HepG2 (cell line): Measurements from ENCODE around the gene PTPRQ. TPM values are rescaled to one million over a fixed set of nuclear protein-coding genes. Genes with fewer than 3 reads are reported as not detected.

ENCODE experiments used
- EED ChIP-seq: sonication (generic); formaldehyde crosslinking; IDR thresholded peaks from 2 replicates; pipeline ENCODE4 v1.5.0; 2020; ENCODE audit warnings: mild to moderate bottlenecking, missing genetic modification reagents
- ZNF589 ChIP-seq: sonication (generic); formaldehyde crosslinking; conservative IDR thresholded peaks from 2 replicates; pipeline ENCODE4 v1.8.0; 2022; ENCODE audit warnings: mild to moderate bottlenecking, moderate library complexity, missing genetic modification reagents
- polyA plus RNA-seq, 8 experiments: library from polyadenylated mRNA; depleted of rRNA in 3 of 8; stranded (reverse) in 7 of 8; unstranded in 1 of 8; fragments of >200 nt; fragmentation: Illumina TruSeq in 4 of 8; extraction: Trizol in 4 of 8; gene quantifications; 2 replicates each; pipeline versions ENCODE4 v1.2.1 to v1.2.3, GENCODE V29; 2011 to 2016; ENCODE audit warnings: low read depth in 4 of 8, missing spikeins in 1 of 8, mixed read lengths in 1 of 8; ENCODE audit not compliant: insufficient read depth in 1 of 8
- total RNA-seq, 5 experiments: library from RNA; depleted of rRNA; stranded (reverse); fragments of >200 nt; fragmentation: Illumina TruSeq; extraction: Trizol; gene quantifications; 2 replicates each; pipeline ENCODE4 v1.2.3, GENCODE V29; 2016; ENCODE audit warnings: low read depth in 1 of 5
- TF ChIP-seq, protein P1 (sequence below): sonication (generic); formaldehyde crosslinking; IDR thresholded peaks from 2 replicates; pipeline ENCODE4 v1.4.0; 2020; ENCODE audit warnings: missing genetic modification reagents, borderline replicate concordance
- TF ChIP-seq, protein P2 (sequence below): sonication (generic); formaldehyde crosslinking; IDR thresholded peaks from 2 replicates; pipeline ENCODE4 v1.8.1; 2023; ENCODE audit warnings: mild to moderate bottlenecking, moderate library complexity, missing genetic modification reagents
- TF ChIP-seq, protein P3 (sequence below): sonication (generic); formaldehyde crosslinking; IDR thresholded peaks from 2 replicates; pipeline ENCODE4 v1.4.0; 2020; ENCODE audit warnings: missing genetic modification reagents, borderline replicate concordance

PTPRQ gene
- total and polyA plus RNA-seq, 2 of the 13 experiments (the other 11 are each of a cell fraction or from before 2014, with no cell fraction given), result not detected

DNA sequence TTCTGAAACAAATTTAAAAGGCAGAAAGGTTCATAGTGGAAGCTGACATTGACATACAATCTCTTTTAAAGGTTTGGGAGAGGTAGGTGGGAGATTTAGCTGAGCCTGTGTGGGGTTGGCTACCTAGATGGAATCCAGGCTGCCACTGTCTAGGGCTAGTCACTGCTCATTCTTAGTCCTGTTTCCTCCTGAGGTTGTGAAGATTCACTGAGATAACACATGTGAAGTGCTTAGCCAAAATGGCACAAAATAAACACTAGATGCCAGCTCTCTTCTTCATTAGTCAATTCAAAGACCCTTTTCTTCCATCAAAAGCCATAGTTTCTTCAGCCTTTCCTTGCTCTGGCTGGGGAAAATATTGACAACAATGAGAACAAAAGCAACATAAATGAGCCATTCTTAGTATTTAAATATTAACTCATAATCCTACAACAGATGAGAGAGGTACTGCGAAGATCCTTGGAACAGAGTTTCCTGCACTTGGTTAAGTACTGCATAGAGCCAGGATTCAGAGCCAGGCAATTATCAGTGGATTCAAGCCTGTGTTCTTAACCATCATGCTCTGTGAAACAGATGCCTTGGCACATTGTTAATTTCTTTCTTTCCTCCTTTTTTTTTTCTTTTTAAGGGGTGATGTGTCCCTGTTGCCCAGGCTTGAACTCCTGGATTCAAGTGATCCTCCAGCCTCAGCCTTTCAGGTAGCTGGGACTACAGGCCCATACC lies 266.9 kb downstream of the PTPRQ start (continued):
- TF ChIP-seq, protein P1, sequence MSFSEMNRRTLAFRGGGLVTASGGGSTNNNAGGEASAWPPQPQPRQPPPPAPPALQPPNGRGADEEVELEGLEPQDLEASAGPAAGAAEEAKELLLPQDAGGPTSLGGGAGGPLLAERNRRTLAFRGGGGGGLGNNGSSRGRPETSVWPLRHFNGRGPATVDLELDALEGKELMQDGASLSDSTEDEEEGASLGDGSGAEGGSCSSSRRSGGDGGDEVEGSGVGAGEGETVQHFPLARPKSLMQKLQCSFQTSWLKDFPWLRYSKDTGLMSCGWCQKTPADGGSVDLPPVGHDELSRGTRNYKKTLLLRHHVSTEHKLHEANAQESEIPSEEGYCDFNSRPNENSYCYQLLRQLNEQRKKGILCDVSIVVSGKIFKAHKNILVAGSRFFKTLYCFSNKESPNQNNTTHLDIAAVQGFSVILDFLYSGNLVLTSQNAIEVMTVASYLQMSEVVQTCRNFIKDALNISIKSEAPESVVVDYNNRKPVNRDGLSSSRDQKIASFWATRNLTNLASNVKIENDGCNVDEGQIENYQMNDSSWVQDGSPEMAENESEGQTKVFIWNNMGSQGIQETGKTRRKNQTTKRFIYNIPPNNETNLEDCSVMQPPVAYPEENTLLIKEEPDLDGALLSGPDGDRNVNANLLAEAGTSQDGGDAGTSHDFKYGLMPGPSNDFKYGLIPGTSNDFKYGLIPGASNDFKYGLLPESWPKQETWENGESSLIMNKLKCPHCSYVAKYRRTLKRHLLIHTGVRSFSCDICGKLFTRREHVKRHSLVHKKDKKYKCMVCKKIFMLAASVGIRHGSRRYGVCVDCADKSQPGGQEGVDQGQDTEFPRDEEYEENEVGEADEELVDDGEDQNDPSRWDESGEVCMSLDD (CRISPR knock-in tag), result no peak
- TF ChIP-seq, protein P2, sequence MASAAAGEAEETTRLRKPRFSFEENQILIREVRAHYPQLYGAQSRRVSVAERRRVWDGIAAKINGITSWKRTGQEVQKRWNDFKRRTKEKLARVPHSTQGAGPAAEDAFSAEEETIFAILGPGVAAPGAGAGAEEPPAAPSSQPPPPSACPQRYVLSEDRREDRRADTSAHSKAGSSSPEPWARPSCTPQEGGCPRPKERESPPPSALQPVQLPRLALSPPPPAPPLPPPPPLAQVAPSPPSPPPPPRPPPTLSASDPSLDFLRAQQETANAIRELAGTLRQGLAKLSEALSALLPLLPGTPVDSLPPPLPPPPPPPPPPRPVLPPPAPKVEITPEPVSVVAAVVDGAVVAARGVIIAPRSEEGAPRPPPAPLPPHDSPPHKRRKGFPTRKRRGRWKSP (CRISPR knock-in tag), result no peak
- no peak for TF ChIP-seq EED (CRISPR knock-in tag)
- TF ChIP-seq ZNF589 (CRISPR knock-in tag), result no peak
- TF ChIP-seq, protein P3, sequence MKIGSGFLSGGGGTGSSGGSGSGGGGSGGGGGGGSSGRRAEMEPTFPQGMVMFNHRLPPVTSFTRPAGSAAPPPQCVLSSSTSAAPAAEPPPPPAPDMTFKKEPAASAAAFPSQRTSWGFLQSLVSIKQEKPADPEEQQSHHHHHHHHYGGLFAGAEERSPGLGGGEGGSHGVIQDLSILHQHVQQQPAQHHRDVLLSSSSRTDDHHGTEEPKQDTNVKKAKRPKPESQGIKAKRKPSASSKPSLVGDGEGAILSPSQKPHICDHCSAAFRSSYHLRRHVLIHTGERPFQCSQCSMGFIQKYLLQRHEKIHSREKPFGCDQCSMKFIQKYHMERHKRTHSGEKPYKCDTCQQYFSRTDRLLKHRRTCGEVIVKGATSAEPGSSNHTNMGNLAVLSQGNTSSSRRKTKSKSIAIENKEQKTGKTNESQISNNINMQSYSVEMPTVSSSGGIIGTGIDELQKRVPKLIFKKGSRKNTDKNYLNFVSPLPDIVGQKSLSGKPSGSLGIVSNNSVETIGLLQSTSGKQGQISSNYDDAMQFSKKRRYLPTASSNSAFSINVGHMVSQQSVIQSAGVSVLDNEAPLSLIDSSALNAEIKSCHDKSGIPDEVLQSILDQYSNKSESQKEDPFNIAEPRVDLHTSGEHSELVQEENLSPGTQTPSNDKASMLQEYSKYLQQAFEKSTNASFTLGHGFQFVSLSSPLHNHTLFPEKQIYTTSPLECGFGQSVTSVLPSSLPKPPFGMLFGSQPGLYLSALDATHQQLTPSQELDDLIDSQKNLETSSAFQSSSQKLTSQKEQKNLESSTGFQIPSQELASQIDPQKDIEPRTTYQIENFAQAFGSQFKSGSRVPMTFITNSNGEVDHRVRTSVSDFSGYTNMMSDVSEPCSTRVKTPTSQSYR, result no peak
